Fibroblast of lung (primary cell): ENCODE measurements around the gene TGM4.

Experiments used
- CTCF ChIP-seq, 2 donors: IDR thresholded peaks in 1 of 2; conservative IDR thresholded peaks in 1 of 2; 1 replicate in 1 of 2; 2 replicates in 1 of 2; pipeline ENCODE4 v1.5.1; 2011 to 2012; ENCODE audit warnings: low read length in 2 of 2, control low read depth in 1 of 2, inconsistent platforms in 1 of 2, low read depth in 1 of 2, mild to moderate bottlenecking in 1 of 2
- EZH2 ChIP-seq: IDR thresholded peaks from 2 replicates; pipeline ENCODE4 v1.5.1; 2012; ENCODE audit warnings: low read length, control low read depth, mild to moderate bottlenecking; ENCODE audit errors: missing control alignments

- TF ChIP-seq CTCF (conservative IDR thresholded peaks at IDR 0.05 in 1 of 2, IDR thresholded peaks at IDR 0.05 in 1 of 2; ENCODE audit: low read depth in 1 of 2, low read length in 2 of 2), result no peak
- no peak for TF ChIP-seq EZH2
Measured at GRCh38 chr3:44827196-44827595, 47.2 kb upstream of the TGM4 start.
